ENCODE measurements around the gene C1QC.

The C1QC gene

DNA sequence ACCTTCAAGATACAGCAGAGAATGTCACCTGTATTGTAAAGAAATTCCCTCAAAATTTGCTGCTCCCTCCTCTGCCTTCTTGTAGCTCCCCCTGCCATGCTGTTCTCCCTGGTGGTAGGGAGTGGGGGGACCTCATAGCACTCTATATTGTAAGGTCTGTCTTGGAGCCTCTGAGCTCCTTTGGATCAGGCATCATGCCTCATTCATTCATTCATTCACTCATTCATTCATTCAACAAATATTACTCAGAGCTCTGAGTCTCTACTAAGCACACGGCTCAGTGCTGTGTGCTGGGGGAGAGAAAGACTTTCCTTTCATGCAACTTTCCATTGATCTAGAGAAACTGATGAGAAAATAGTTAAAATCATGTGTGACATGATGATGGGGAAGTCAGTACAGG lies 40.1 kb downstream of the C1QC start:
- no peak for DNase-seq (ENCODE audit: extremely low read depth, low read depth)
- TF ChIP-seq, protein P1, sequence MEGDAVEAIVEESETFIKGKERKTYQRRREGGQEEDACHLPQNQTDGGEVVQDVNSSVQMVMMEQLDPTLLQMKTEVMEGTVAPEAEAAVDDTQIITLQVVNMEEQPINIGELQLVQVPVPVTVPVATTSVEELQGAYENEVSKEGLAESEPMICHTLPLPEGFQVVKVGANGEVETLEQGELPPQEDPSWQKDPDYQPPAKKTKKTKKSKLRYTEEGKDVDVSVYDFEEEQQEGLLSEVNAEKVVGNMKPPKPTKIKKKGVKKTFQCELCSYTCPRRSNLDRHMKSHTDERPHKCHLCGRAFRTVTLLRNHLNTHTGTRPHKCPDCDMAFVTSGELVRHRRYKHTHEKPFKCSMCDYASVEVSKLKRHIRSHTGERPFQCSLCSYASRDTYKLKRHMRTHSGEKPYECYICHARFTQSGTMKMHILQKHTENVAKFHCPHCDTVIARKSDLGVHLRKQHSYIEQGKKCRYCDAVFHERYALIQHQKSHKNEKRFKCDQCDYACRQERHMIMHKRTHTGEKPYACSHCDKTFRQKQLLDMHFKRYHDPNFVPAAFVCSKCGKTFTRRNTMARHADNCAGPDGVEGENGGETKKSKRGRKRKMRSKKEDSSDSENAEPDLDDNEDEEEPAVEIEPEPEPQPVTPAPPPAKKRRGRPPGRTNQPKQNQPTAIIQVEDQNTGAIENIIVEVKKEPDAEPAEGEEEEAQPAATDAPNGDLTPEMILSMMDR (IDR thresholded peaks at IDR 0.05; ENCODE audit: low read depth, low read length) = no peak

DNA sequence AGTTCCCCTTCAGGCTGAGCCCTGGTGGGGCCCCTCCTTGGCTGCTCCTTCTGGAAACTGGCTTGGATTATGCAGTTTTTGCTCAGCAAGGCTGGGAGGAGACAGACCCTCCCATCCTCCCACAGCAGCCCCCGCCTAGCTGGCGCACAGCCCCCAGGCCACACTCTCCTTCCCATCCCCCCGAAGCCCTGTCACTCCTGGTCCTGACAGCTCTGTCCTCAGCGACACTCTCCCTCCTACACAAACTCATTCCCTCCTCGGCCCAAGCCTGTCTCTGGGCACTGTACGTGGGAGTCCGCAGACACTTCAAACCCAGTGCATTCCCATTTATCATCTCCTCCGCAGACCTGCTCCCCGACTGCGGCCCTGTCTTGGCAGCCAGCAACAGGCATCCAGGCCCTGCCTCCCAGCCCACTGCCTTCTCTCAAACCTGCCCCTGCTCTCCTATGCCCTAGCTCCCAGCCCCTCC lies 42.2 kb downstream of the C1QC start:
- TF ChIP-seq, protein P1 (IDR thresholded peaks at IDR 0.05; ENCODE audit: low read depth, low read length) = no peak
- DNase-seq (ENCODE audit: extremely low read depth, low read depth) = no peak

DNA sequence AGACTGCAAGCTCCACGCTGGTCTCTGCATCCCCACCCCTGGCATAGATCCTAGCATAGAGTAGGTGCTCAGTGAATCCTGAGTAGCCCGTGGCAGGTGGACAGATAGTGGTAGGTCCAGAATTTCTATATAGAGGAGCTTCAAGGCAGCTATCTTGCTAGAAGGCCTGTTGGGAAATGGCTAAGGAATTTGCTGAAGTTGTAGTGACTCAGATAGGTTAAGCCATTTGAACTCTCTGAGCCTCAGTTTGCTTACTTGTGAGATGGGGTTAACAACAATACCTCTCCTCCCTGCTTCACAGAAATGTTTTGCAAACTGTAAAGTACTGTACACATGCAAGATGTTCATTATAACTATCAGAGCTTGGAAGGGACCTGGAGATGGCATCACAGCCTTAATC lies 43.8 kb downstream of the C1QC start:
- TF ChIP-seq, protein P1 (IDR thresholded peaks at IDR 0.05; ENCODE audit: low read depth, low read length) = no peak
- no peak for DNase-seq (ENCODE audit: extremely low read depth, low read depth)

DNA sequence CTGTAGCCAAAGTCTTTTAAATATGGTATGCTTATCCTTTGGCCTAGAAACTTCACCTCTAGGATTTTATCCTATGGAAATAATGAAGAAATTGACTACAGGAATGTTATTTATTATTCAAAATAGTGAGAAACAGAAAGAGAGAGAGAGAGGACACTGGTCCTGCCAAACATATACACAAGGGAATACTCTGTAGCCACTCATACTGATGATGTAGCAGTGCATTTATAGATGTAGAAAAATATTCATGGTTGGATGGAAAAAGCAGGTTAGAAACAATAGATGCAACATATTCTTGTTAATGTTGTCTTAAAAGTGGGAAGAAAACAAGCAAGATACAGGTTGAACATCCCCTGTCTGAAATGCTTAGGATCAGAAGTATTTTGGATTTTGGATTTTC lies 45.0 kb downstream of the C1QC start:
- DNase-seq (ENCODE audit: extremely low read depth, low read depth) = no peak
- TF ChIP-seq, protein P1 (IDR thresholded peaks at IDR 0.05; ENCODE audit: low read depth, low read length) = no peak

DNA sequence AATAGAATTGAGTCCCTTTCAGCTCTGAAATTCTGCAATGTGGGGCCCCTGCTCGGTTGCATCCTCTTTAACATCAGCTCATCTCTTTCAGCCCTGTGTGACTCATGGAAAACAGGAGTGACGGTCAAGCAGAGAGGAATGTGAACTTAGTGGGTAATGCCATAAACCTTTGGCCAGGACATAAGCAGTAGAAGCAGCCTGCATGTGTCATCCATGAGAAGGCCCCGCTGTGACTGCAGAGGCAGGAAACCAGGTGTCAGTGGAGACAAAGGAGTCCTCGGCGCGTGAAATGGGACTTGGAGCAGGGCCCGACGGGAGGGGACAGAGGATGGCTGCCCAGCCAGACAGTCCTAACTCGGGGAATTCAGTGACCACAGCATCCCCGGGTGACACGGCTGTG lies 46.1 kb downstream of the C1QC start:
- TF ChIP-seq, protein P1 (IDR thresholded peaks at IDR 0.05; ENCODE audit: low read depth, low read length) = no peak
- DNase-seq (ENCODE audit: extremely low read depth, low read depth) = peak; percentile 11

DNA sequence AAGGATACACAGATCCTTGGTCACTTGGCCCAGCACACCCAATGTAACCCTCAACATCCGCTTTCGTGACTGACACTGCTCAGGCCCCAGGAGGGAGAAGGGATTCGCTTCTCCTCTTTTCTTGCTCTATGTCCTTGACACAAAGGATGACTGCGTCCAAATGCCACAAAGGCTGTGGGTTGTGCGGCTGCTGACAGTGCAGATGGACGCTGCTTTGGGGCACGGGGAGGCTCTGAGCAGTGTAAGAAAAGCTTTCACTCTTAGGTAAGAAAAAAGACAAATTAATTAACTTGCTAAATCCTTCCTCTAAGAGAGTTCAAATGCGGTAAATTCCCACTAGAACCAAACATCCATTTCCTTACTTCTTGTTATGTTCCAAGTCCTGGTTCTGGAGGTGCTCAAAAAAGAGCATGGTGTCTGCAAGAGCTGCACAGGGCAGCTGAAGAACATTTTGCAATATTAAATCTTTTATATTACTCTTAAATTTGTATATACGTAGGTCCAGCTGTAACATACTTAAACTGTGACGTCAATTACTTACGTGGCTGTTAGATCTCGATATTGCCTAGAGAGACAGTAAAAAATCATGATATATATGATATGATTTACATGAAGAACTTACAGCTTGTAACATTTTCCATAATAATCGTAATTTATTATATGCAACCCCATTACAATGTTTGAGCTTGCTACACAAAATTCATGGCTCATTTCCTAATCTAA lies 47.8 kb downstream of the C1QC start:
- TF ChIP-seq, protein P1 (IDR thresholded peaks at IDR 0.05; ENCODE audit: low read depth, low read length) = no peak
- DNase-seq (ENCODE audit: extremely low read depth, low read depth) = no peak

DNA sequence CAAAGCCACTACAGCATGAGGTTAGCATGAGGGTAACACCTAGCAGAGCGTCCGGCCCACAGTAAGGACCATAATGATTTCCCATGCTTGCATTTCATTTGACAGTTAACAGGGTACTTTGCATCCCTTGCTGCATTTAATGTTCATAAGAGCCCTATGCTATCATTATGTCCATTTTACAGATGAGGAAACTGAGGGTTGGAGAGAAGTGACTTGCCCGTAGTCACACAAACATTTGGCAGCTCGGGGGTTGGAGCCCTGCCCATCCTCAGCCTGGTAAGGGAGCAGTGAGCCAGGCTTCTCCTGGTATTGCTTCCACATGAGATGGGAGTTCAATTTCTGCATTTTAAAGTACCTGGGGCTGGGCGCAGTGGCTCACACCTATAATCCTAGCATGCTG lies 50.7 kb downstream of the C1QC start:
- TF ChIP-seq, protein P1 (IDR thresholded peaks at IDR 0.05; ENCODE audit: low read depth, low read length) = no peak
- DNase-seq (ENCODE audit: extremely low read depth, low read depth) = no peak

Data from AG09319 (cell line).